NCI-H226 (cell line): ENCODE results near the gene FBXO28.
A peak's percentile ranks its signal among the peaks of the same experiment; 100 is the strongest.
"Not testable (repeated sequence)": the region's sequence is repeated elsewhere in the genome, so short reads cannot be mapped to it uniquely, and the experiment has no call there.

ENCODE experiments used
- DNase-seq: peaks from one replicate; pipeline ENCODE4 v3.0.0-alpha.2; 2015

FBXO28 gene

DNA sequence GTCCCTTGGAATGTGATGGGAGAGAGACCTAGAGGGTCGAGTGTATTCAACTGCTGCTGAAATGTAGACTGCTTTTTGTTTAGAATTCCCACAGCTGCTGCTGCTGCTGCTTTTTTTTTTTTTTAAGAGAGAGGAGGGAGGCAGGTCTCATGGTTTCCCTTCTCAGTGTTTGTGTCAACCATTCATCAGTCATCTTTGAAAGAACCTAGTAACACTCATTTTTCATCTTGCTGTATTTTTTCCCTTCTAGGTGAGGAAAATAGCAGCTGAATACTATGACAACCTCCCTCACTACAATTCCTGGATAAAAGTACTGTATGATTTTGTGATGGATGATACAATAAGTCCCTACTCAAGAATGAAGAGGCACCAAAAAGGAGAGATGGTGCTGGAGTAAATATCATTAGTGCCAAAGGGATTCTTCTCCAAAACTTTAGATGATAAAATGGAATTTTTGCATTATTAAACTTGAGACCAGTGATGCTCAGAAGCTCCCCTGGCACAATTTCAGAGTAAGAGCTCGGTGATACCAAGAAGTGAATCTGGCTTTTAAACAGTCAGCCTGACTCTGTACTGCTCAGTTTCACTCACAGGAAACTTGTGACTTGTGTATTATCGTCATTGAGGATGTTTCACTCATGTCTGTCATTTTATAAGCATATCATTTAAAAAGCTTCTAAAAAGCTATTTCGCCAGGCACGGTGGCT is 78.3 kb downstream of the FBXO28 start:
- DNase-seq = no peak

DNA sequence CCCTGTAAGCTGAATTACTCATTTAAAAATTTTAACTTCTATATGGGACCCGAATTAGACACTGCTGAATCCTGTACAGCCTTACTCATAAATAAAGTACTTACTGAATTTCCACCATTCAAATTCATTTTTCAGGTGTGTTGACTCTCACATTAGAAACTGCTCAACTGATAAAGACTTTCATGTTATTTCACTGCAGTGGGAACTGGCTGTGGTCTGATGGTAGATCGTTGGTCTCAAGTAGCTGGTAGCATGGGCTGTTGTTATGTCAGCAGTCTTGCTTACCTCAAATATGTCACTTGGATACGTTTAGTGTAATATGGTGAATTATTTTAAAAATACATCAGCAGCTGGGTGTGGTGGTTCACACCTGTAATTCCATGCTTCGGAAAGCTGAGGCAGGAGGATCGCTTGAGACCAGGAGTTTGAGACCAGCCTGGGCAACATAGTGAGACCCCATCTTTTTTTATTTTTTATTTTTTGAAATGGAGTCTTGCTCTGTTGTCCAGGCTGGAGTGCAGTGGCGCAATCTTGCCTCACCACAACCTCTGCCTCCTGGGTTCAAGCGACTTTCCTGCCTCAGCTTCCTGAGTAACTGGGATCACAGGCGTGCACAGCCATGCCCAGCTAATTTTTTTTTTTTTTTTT is 79.5 kb downstream of the FBXO28 start:
- DNase-seq = no peak

GRCh38 chr1:224196813-224197600 is 83.1 kb downstream of the FBXO28 start:
- no peak for DNase-seq

GRCh38 chr1:224198572-224198971 is 84.7 kb downstream of the FBXO28 start:
- DNase-seq = no peak

- DNase-seq = no peak
Measured at GRCh38 chr1:224199679-224200078, 85.8 kb downstream of the FBXO28 start.

GRCh38 chr1:224201383-224201782 is 87.5 kb downstream of the FBXO28 start:
- no peak for DNase-seq

DNA sequence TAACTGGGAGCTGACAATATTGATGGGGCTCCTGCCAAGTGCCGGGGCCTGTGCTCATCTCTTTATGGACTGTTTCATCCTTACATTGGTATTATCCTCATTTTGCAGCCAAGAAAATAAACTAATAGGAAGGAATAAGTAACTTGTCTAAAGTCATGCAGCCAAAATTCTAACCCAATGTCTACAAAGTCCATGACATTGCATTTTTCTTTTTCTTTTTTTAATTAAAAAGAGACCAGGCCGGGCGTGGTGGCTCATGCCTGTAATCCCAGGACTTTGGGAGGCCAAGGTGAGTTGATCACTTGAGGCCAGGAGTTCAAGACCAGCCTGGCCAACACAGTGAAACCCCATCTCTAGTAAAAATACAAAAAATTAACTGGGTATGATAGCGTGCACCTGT is 87.9 kb downstream of the FBXO28 start:
- DNase-seq = no peak

DNA sequence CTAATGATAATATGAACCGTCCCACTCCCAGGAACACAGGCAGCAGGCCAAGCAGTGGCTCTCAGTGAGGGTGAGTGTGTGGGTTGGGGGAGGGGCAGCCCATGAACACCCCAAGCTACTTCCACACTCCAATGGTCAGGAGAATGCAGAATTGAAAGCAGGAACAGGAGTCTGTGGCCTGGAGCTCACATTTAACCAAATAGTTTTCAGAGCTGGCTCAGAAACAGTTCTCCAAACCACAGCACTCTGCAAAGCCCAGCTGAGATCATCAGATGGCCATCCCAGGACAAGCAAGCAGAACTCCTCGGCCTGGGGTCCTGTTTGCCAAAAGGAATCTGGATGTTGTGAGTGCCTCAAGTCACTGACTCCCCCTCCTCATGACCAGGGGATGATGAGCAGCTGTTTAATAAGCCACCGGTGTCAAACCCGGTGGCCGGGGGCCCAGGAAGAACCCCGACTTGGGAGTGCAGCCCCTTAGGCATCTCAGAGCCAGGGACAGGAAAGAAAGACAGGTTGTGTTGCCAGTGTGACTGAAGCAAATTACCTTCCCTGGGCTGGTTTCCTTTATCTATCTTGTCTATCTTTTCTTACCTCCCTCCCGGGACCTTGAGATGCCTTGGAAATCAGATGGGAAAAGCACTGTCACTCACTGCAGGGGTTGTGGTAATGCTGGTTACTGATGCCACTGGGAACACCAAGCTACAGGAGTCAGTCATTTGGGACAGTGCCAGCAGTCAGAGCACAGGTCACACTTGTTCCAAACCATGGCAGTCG is 89.5 kb downstream of the FBXO28 start:
- no peak for DNase-seq

DNA sequence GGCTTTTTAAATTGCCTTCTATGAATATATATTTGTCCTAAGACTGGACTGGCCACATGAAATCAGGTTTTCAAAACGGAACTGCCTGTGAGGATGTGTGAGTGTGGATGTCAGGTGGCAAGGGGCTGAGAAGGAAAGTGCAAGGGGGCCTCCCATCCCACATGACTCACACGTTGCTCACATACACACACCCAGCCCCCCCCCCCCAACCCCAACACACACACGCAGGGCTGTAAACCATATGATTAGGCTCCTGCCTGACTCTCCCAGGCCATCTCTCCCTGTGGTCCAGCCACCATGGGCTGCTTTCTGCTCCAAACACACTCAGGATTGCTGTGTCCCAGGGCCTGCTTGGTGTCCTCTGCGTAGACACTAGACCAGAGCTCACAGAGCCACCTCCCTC is 91.5 kb downstream of the FBXO28 start:
- DNase-seq = peak; percentile 6

DNA sequence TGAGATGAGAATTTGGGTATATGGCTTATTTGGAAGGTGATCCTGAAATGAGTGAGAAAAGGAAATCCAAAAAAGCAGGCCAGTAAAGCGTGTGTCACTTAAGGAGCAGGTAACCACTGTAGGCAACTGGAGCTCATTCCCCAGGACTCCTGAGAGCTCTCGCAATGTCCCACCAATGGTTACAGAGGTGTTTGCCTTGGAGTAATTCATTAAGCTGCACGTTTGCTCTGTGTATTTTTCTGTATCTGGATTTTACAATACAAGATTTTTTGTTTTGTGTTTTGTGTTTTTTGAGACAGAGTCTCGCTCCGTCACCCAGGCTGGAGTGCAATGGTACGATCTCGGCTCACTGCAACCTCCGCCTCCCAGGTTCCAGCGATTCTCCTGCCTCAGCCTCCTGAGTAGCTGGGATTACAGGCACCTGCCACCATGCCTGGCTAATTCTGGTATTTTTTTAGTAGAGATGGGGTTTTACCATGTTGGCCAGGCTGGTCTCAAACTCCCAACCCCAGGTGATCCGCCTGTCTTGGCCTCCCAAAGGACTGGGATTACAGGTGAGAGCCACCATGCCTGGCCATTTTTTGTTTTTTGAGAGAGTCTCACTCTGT is 92.1 kb downstream of the FBXO28 start:
- not testable (repeated sequence) for DNase-seq

GRCh38 chr1:224211206-224211962 is 97.5 kb downstream of the FBXO28 start:
- DNase-seq = no peak
